ENCODE measurements around the gene GOSR2. TPM values are rescaled to one million over a fixed set of nuclear protein-coding genes. Genes with fewer than 3 reads are reported as not detected.

Gene GOSR2
- total RNA-seq, 1 experiment from 2014 or later = 36.5 TPM

- no TSS peak for BruUV-seq (replicated peaks)
- CTCF ChIA-PET = no interaction called here
Observed at GRCh38 chr17:46894476-46895151, 28.3 kb upstream of the GOSR2 start.

DNA sequence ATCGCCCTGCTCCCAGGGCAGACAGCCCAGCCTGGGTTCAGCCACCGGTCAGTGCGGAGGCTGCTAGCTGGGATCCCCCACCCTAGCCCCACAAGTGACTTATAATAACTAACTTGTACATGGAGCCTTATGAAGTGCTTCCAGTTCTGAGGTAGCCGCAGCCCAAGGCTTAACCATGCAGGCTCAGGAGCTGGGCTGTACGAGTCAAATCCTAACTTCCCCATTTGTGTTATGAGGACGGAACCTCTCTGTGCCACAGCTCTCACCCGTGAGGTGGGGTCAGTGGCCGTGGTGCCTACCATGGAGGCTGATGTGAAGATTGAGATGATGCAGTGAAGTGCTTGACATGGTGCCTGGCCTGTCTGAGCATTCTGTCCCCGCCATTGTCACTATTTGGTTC is 27.8 kb upstream of the GOSR2 start:
- in situ Hi-C loops (cut with HindIII; ENCODE audit: low pct_unique_long_range_greater_than_20kb, low sequenced_read_pairs) (no loop called here), intact Hi-C loops (cut with micrococcal nuclease; ENCODE audit: unreplicated experiment) (no loop called here)
- CTCF ChIA-PET = no interaction called here
- TF ChIP-seq, protein P1, sequence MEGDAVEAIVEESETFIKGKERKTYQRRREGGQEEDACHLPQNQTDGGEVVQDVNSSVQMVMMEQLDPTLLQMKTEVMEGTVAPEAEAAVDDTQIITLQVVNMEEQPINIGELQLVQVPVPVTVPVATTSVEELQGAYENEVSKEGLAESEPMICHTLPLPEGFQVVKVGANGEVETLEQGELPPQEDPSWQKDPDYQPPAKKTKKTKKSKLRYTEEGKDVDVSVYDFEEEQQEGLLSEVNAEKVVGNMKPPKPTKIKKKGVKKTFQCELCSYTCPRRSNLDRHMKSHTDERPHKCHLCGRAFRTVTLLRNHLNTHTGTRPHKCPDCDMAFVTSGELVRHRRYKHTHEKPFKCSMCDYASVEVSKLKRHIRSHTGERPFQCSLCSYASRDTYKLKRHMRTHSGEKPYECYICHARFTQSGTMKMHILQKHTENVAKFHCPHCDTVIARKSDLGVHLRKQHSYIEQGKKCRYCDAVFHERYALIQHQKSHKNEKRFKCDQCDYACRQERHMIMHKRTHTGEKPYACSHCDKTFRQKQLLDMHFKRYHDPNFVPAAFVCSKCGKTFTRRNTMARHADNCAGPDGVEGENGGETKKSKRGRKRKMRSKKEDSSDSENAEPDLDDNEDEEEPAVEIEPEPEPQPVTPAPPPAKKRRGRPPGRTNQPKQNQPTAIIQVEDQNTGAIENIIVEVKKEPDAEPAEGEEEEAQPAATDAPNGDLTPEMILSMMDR (IDR thresholded peaks at IDR 0.05) = no peak
- TF ChIP-seq REST (IDR thresholded peaks at IDR 0.05; ENCODE audit: insufficient read depth in 1 of 2, low read depth in 2 of 2, low read length in 1 of 2) (no peak), SIN3A (IDR thresholded peaks at IDR 0.05; ENCODE audit: borderline replicate concordance, insufficient read depth, low read depth, low read length) (no peak), POLR2AphosphoS5 (IDR thresholded peaks at IDR 0.05; ENCODE audit: low read depth, low read length) (no peak), TCF7L2 (IDR thresholded peaks at IDR 0.05; ENCODE audit: low read depth, low read length) (no peak)
- ATAC-seq (no peak), DNase-seq (ENCODE audit: low read depth, low spot score) (no peak)
- Histone ChIP-seq H3K9me3 (ENCODE audit: control insufficient read depth, insufficient read depth, low read depth, low read length) (no peaks in the 10 kb centered on the region), H3K27ac (ENCODE audit: low read length) (no peak overlapping the region), H3K27me3 (ENCODE audit: control insufficient read depth, insufficient read depth, low read length) (no peaks in the 10 kb centered on the region), H3K4me1 (ENCODE audit: control insufficient read depth, insufficient read depth, low read length) (no peaks in the 10 kb centered on the region), H3K36me3 (ENCODE audit: control insufficient read depth, insufficient read depth, low read length) (no peaks in the 10 kb centered on the region), H3K4me3 (ENCODE audit: low read depth in 2 of 2, low read length in 2 of 2) (no peak overlapping the region)
- POLR2A ChIA-PET = interaction anchor here (0.6 kb wide), 1 partner anchor 33 kb away, joined by 8 read pairs; no protein-coding TSS in a partner anchor
- no TSS peak for BruUV-seq (replicated peaks)

More at GRCh38 chr17:46894476-46895151, 28.3 kb upstream of the GOSR2 start:
- Histone ChIP-seq H3K36me3 (ENCODE audit: control insufficient read depth, insufficient read depth, low read length) (no peaks in the 10 kb centered on the region), H3K27me3 (ENCODE audit: control insufficient read depth, insufficient read depth, low read length) (no peaks in the 10 kb centered on the region), H3K4me3 (ENCODE audit: low read depth in 2 of 2, low read length in 2 of 2) (no peak overlapping the region), H3K4me1 (ENCODE audit: control insufficient read depth, insufficient read depth, low read length) (no peaks in the 10 kb centered on the region), H3K9me3 (ENCODE audit: control insufficient read depth, insufficient read depth, low read depth, low read length) (no peaks in the 10 kb centered on the region), H3K27ac (ENCODE audit: low read length) (no peak overlapping the region)
- intact Hi-C loops (cut with micrococcal nuclease; ENCODE audit: unreplicated experiment) (no loop called here), in situ Hi-C loops (cut with HindIII; ENCODE audit: low pct_unique_long_range_greater_than_20kb, low sequenced_read_pairs) (no loop called here)
- ATAC-seq = no peak
- no peak for DNase-seq (ENCODE audit: low read depth, low spot score)
- POLR2A ChIA-PET = no interaction called here
- TF ChIP-seq TCF7L2 (IDR thresholded peaks at IDR 0.05; ENCODE audit: low read depth, low read length) = no peak
- TF ChIP-seq SIN3A (IDR thresholded peaks at IDR 0.05; ENCODE audit: borderline replicate concordance, insufficient read depth, low read depth, low read length) = no peak
- TF ChIP-seq, protein P1 (IDR thresholded peaks at IDR 0.05) = no peak
- TF ChIP-seq POLR2AphosphoS5 (IDR thresholded peaks at IDR 0.05; ENCODE audit: low read depth, low read length) = no peak
- no peak for TF ChIP-seq REST (IDR thresholded peaks at IDR 0.05; ENCODE audit: insufficient read depth in 1 of 2, low read depth in 2 of 2, low read length in 1 of 2)

Measured in Panc1 (cell line).